ENCODE results near the gene NTNG1.

- no peak for TF ChIP-seq ETV6 (CRISPR knock-in tag; IDR thresholded peaks at IDR 0.05)
- no peak for TF ChIP-seq ELF4 (CRISPR knock-in tag; IDR thresholded peaks at IDR 0.05; ENCODE audit: low read depth)
- TF ChIP-seq CTCF (IDR thresholded peaks at IDR 0.05): no peak
Observed at GRCh38 chr1:107449326-107449725, 308.5 kb downstream of the NTNG1 start.

All from WTC11 (cell line).